ENCODE measurements around the gene GPR61. TPM values are rescaled to one million over a fixed set of nuclear protein-coding genes. Genes with fewer than 3 reads are reported as not detected.
A peak's percentile ranks its signal among the peaks of the same experiment; 100 is the strongest.

Gene GPR61
- polyA plus RNA-seq, 1 donor from 2014 or later, result 9.7 TPM

DNA sequence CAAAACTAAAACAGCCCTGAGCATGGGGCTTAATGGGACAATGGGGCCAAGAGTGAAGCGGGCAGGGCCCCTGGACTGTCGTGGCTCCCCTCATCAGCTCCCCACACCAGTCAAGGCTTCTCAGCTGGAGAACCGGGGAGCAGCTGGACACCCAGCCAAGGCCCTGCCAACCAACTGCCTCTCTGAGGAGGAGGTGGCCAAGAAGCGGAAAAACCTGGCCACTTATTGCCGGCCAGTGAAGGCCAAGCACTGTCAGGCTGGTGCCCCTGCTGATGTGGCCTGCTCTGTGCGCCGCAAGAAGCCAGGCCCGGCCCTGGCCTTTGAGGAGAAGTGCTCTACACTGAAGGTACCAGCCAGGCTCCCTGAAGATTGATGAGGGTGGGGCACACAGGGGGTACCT lies 48.3 kb upstream of the GPR61 start (continued):
- TF ChIP-seq, protein P1, sequence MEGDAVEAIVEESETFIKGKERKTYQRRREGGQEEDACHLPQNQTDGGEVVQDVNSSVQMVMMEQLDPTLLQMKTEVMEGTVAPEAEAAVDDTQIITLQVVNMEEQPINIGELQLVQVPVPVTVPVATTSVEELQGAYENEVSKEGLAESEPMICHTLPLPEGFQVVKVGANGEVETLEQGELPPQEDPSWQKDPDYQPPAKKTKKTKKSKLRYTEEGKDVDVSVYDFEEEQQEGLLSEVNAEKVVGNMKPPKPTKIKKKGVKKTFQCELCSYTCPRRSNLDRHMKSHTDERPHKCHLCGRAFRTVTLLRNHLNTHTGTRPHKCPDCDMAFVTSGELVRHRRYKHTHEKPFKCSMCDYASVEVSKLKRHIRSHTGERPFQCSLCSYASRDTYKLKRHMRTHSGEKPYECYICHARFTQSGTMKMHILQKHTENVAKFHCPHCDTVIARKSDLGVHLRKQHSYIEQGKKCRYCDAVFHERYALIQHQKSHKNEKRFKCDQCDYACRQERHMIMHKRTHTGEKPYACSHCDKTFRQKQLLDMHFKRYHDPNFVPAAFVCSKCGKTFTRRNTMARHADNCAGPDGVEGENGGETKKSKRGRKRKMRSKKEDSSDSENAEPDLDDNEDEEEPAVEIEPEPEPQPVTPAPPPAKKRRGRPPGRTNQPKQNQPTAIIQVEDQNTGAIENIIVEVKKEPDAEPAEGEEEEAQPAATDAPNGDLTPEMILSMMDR (IDR thresholded peaks at IDR 0.05; ENCODE audit: poor library complexity, severe bottlenecking), result no peak
- TF ChIP-seq RAD21 (conservative IDR thresholded peaks at IDR 0.05), result no peak
- no peak for TF ChIP-seq POLR2AphosphoS5 (IDR thresholded peaks at IDR 0.05)

DNA sequence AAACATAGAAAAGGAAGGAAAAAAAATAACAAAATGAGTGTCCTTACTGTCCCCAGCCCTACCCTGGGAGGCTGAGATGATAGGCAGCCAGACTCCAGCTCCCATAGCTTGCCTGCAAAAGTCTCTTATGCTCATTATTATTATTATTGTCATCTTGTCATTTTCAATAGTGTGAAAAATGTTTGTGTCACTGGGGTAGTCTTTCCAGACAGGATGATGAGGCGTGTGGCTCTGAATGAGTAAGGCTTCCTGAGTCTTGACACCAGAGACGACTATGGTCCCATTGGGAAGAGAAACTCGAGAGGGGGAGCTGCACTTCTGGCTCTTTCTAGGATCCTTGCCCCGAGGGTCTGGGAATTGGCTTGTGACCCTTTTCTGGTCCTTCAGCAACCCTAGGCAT lies 46.9 kb upstream of the GPR61 start:
- Histone ChIP-seq H3K9me2 (ENCODE audit: insufficient read depth, low read length) (no peaks in the 10 kb centered on the region), H3K9ac (ENCODE audit: low read length) (no peak overlapping the region), H3F3A (ENCODE audit: insufficient read depth, low read length, poor library complexity, severe bottlenecking) (no peaks in the 10 kb centered on the region), H3K9me3 (ENCODE audit: low read length) (no peaks in the 10 kb centered on the region), H3K27me3 (ENCODE audit: insufficient read depth, low read depth, low read length) (no peaks in the 10 kb centered on the region), H4K20me1 (ENCODE audit: insufficient read depth) (no peaks in the 10 kb centered on the region), H3K4me3 (ENCODE audit: low read length) (no peak overlapping the region), H3K27ac (ENCODE audit: low read length) (no peak overlapping the region), H3K4me2 (ENCODE audit: low read length) (no peak overlapping the region), H3K79me2 (replicated peaks; ENCODE audit: insufficient read depth, low read length) (no peaks in the 10 kb centered on the region), H2AFZ (ENCODE audit: low read depth, low read length) (no peak overlapping the region), H3K36me3 (ENCODE audit: insufficient read depth, low read length) (no peaks in the 10 kb centered on the region)
- peak; percentile 50 for TF ChIP-seq EP300 (conservative IDR thresholded peaks at IDR 0.05; ENCODE audit: poor library complexity, severe bottlenecking)
- TF ChIP-seq, protein P1 (IDR thresholded peaks at IDR 0.05; ENCODE audit: poor library complexity, severe bottlenecking), result no peak

GRCh38 chr1:109493227-109493626 lies 46.4 kb upstream of the GPR61 start:
- no peak overlapping the region for H2AFZ ChIP-seq (ENCODE audit: low read depth, low read length)
- peak overlapping the region; percentile 69 for H3K9ac ChIP-seq (ENCODE audit: low read length)
- no peaks in the 10 kb centered on the region for H4K20me1 ChIP-seq (ENCODE audit: insufficient read depth)
- TF ChIP-seq EZH2 (IDR thresholded peaks at IDR 0.05; ENCODE audit: borderline replicate concordance, insufficient read depth, low read length, poor library complexity, severe bottlenecking) (no peak), EP300 (conservative IDR thresholded peaks at IDR 0.05; ENCODE audit: poor library complexity, severe bottlenecking) (no peak)
- H3F3A ChIP-seq (ENCODE audit: insufficient read depth, low read length, poor library complexity, severe bottlenecking), result no peaks in the 10 kb centered on the region
- H3K27ac ChIP-seq (ENCODE audit: low read length), result no peak overlapping the region
- H3K4me3 ChIP-seq (ENCODE audit: low read length), result peak overlapping the region; percentile 95
- H3K27me3 ChIP-seq (ENCODE audit: insufficient read depth, low read depth, low read length), result no peaks in the 10 kb centered on the region
- H3K9me3 ChIP-seq (ENCODE audit: low read length), result no peaks in the 10 kb centered on the region
- no peaks in the 10 kb centered on the region for H3K36me3 ChIP-seq (ENCODE audit: insufficient read depth, low read length)
- H3K9me2 ChIP-seq (ENCODE audit: insufficient read depth, low read length), result no peaks in the 10 kb centered on the region
- H3K79me2 ChIP-seq (replicated peaks; ENCODE audit: insufficient read depth, low read length), result no peaks in the 10 kb centered on the region
- H3K4me2 ChIP-seq (ENCODE audit: low read length), result no peak overlapping the region

DNA sequence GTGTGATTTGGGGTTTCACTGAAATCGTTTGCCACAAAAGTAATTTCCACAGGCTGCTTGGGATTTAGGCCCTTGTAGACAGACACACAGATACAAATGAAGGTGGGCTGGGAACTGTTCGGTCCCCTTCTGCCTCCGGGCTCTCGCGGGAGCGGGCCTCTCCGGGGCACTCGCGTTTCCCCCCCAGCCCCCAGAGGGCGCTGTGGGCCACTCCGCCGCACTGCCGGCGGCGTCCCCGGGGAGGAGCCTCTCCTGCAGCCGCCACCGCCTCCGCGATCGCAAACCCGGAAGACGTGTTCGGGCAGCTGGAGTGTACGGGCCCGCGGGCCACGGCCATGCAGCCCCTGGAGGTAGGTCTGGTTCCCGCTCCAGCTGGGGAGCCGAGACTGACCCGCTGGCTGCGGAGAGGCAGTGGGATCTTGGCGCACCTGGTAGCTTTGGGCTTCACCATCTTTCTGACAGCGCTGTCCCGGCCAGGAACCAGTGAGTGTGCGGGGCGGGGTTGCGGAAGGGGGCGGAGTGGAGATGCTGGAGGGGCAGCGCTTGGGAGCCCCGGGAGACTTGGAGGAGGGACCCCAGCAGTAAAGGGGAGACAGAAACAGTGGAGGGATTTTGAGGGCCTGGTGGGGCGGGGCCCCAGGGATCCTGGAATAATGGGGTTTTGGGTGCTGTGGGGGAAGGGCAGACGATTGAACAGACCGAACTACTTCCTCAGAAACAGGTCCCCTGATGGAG lies 45.7 kb upstream of the GPR61 start, which contains the start of gene CYB561D1:
CYB561D1 (plus strand) TSS at position 290 of the 735 bp plus-strand sequence; CDS start at position 336, 46 bp downstream.
- Histone ChIP-seq H3K4me2 (ENCODE audit: low read length) (peak within 1 kb of the TSS; percentile 48), H3K9me3 (ENCODE audit: low read length) (no peaks in the 10 kb centered on the region), H3K9ac (ENCODE audit: low read length) (peak within 1 kb of the TSS; percentile 69), H3K27me3 (ENCODE audit: insufficient read depth, low read depth, low read length) (no peaks in the 10 kb centered on the region), H3K79me2 (replicated peaks; ENCODE audit: insufficient read depth, low read length) (no peaks in the 10 kb centered on the region), H4K20me1 (ENCODE audit: insufficient read depth) (no peaks in the 10 kb centered on the region), H3K36me3 (ENCODE audit: insufficient read depth, low read length) (no peaks in the 10 kb centered on the region), H2AFZ (ENCODE audit: low read depth, low read length) (peak within 1 kb of the TSS; percentile 80), H3K9me2 (ENCODE audit: insufficient read depth, low read length) (no peaks in the 10 kb centered on the region), H3F3A (ENCODE audit: insufficient read depth, low read length, poor library complexity, severe bottlenecking) (no peaks in the 10 kb centered on the region), H3K4me3 (ENCODE audit: low read length) (peak within 1 kb of the TSS; percentile 95), H3K27ac (ENCODE audit: low read length) (peak within 1 kb of the TSS; percentile 42)
- no peak for TF ChIP-seq REST (IDR thresholded peaks at IDR 0.05; ENCODE audit: borderline replicate concordance)
- TF ChIP-seq POLR2AphosphoS5 (IDR thresholded peaks at IDR 0.05), result peak; percentile 59
- peak; percentile 91 for TF ChIP-seq MXI1 (conservative IDR thresholded peaks at IDR 0.05; ENCODE audit: poor library complexity, severe bottlenecking)
- peak; percentile 48 for TF ChIP-seq TAF1 (IDR thresholded peaks at IDR 0.05; ENCODE audit: low read depth)
- TF ChIP-seq, protein P1 (IDR thresholded peaks at IDR 0.05; ENCODE audit: poor library complexity, severe bottlenecking), result peak; percentile 96
- peak; percentile 79 for TF ChIP-seq SMC3 (conservative IDR thresholded peaks at IDR 0.05; ENCODE audit: poor library complexity)
- peak; percentile 32 for TF ChIP-seq EP300 (conservative IDR thresholded peaks at IDR 0.05; ENCODE audit: poor library complexity, severe bottlenecking)
- TF ChIP-seq RAD21 (conservative IDR thresholded peaks at IDR 0.05), result peak; percentile 68
